GM19099 (cell line): ENCODE data around the gene SHISA6.

Experiments
- POLR2A ChIP-seq: IDR thresholded peaks from 3 replicates; pipeline ENCODE4 v1.6.1; 2011; ENCODE audit warnings: low read depth; ENCODE audit not compliant: insufficient read length; ENCODE audit errors: extremely low read depth

The SHISA6 gene

GRCh38 chr17:11240841-11241610, at the start of gene SHISA6:
TSS of gene SHISA6 (plus strand) at chr17:11241213.
- no peak for TF ChIP-seq POLR2A

GRCh38 chr17:11195801-11196200, 45.2 kb upstream of the SHISA6 start:
- TF ChIP-seq POLR2A, result no peak

DNA sequence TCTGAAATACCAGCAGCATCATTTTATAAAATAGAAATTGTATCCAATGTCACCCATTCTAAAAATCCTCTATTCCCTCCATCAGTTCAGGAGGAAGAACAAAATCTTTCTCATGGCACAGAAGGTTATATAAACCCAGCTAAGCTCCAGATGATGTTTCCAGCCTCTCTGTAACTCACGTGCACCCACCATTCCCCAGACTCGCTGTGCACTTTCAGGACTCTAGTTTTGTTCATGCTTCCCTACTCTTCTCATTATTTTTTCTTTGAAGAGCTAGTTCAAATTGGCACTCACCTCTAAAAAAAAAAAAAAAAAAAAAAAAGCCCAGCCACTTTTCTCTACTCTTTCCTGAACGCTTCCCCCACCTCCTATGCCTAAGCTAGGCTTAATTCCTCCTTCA, 36.0 kb upstream of the SHISA6 start:
- no peak for TF ChIP-seq POLR2A

DNA sequence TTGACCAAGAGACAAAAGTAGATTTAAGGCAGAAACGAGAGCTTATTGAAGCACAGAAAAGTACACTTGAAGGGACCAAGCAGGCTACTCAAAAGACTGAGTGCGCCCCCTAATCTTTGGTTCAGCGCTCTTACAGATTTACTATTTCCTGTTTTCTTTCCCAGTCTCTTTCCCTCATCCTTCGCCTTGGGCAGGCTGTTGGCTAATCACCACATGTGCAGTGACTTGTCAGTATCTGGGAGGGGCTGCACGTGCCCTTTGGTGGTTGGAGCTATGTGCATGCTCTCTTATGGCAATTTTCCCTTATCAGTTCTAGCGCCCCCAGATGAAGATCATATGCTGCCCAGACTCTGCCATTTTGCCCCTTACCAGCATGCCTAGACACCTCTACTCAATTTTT, 35.4 kb upstream of the SHISA6 start:
- TF ChIP-seq POLR2A, result no peak

DNA sequence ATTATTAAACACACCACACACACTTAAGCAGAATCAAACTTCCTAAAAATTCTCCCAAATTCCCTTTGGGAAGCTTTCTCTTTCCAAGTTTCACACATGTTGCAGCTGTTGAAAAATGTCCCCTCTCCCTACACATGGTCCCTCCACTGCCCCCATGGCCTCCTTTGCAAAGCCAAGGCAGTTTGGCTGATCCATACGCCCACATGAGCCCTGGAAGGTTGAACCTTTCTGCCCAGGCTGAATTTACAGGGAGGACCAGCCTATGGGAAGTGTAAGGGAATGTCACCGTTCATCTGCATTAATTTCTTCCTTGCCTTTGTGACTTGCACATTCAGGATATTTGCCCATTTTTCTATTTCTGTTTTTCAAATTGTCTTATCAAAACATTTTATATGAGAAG, 31.1 kb upstream of the SHISA6 start:
- TF ChIP-seq POLR2A, result no peak

- no peak for TF ChIP-seq POLR2A
Measured at GRCh38 chr17:11212792-11213191, 28.2 kb upstream of the SHISA6 start.

DNA sequence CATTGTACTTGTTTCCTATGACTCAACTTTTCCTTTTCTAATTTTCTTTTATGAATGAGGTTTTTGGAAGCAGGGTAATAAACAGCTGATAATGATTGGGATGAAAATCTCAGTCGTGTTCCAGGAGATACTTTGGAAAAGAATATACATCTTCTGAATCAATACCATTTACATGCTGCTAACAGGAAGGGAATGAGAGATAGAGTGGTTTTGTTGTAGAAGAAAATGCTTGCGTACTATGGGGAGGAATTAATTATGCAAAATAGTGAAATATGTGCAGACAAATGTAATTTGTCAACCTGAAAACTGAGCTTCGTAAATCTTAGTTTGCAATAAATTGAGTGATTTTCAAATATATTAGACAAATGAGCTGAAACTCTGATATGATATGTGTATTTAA, 24.0 kb upstream of the SHISA6 start:
- TF ChIP-seq POLR2A, result no peak

DNA sequence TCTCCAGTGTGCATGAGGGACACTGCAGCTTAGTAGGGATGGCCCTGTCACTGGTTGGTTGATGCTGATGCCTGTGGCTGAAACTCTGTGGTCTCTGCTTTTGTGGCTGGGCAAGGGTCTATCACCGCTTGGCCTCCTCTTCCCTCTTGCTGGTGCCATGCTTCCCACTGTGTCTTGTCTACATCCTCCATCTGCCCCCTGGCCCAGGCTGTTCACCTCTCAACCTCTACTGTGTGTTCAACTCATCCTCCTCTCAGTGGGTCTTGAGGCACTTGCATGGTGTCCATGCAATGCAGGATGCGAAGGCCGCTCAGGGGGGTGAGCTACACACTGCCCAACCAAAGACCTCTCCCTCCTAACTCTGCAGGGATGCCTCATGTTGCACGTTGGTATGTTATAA, 19.8 kb upstream of the SHISA6 start:
- TF ChIP-seq POLR2A, result no peak

- TF ChIP-seq POLR2A, result no peak
Measured at GRCh38 chr17:11221721-11222120, 19.3 kb upstream of the SHISA6 start.

DNA sequence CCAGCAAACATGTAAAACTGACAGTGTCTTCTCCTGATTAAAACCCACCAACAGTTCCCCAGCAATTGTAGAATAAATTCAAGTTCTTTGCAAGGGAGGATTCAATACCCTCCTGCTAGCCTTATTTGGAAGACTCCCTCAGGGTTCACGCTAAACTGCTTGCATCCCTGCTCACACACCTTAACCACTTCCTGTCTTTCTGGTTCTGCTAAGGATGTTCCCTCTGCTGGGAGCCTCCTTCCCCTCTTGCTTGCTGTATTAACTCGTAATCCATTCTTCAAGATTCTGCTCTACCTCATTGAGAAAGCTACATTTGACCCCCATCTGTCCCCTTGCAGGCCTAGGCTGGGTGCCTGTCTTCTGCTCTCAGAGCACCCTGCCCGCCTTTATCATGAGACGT, 2.3 kb upstream of the SHISA6 start:
- no peak for TF ChIP-seq POLR2A

GRCh38 chr17:11239379-11239970, 1.5 kb upstream of the SHISA6 start:
- no peak for TF ChIP-seq POLR2A

DNA sequence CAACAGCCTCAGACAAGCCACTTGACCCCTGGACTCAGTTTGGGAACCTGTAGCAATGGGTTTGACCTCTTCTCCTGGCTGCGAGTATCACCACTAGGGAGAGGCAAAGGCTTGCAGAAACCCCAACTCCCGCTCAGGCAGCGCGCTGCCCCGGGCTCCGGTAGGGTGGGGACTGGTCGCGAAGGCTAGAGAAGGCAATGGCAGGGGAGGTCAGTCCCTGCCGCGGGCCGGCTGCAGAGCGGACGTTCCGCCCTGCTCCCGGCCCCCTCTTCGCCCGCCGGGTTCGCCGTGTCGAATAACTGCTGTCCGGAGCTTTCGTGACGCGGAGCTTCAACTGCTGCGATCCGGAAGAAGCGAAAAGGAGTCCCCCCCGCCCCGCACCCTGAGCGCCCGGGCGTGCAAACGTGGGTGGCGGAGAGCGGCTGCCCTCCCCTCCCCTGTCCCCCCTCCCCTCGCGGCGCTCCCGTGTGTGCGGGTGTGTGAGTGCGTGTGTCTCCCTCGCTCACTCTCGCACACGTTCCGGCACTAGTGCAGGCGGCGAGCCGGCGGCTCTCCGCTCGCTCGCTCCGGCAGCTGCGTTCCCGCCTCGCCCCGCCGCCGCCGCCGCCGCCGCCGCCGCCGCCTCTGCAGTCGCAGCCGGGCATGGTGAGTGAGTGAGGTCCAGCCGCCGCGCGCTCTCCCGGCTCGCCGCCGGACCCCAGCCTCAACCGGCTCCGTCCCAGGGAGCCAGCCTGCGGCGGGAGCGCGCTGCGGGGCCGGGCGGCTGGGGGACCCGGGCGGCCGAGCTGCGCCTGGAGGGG, 772 bp upstream of the SHISA6 start:
- no peak for TF ChIP-seq POLR2A

DNA sequence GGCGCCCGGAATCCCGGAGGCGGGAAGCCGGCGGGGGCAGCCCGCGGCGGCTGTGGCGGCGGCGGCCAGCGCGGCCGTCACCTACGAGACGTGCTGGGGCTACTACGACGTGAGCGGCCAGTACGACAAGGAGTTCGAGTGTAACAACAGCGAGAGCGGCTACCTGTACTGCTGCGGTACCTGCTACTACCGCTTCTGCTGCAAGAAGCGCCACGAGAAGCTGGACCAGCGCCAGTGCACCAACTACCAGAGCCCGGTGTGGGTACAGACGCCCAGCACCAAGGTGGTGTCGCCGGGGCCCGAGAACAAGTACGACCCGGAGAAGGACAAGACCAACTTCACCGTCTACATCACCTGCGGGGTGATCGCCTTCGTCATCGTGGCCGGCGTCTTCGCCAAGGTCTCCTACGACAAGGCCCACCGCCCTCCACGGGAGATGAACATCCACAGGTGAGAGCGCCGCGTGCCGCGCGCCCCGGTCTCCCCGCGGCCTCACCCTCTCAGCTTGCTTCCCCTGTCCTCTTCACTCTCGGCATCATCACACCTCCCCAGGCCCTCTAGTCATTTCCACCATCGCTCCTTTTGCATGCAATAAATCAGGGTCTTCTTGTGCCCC, 706 bp downstream of the SHISA6 start:
- TF ChIP-seq POLR2A, result no peak

- no peak for TF ChIP-seq POLR2A
Measured at GRCh38 chr17:11242411-11242810, 1.4 kb downstream of the SHISA6 start.

- no peak for TF ChIP-seq POLR2A
Measured at GRCh38 chr17:11244776-11245175, 3.8 kb downstream of the SHISA6 start.

GRCh38 chr17:11245187-11245586, 4.2 kb downstream of the SHISA6 start:
- no peak for TF ChIP-seq POLR2A

DNA sequence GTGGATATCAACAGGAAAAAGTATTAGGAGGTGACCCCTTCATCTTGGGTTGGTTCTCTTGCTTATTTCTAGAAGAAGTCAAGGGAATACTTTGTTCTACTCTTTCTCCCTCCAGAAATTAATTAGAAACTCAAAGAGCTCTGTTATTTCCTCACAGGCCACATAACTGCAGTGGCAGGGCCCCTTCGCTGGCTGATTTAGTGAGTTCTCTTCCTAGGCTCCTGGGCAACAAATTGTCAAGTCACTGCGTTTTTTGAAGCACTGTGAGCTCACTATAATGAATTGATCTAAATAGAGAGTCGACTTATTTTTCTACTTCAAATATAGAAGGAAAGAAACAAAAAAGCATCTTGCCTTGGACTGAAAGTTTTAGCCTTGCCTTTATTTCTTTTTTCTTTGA, 4.8 kb downstream of the SHISA6 start:
- no peak for TF ChIP-seq POLR2A
